BJ (cell line): ENCODE results near the gene NCR2. TPM values are rescaled to one million over a fixed set of nuclear protein-coding genes. Genes with fewer than 3 reads are reported as not detected.

Experiments
- CTCF ChIA-PET: fragments of 350-600 bp; formaldehyde crosslinking; extraction: SDS; loops from one replicate; lab custom pipeline; 2021; ENCODE audit warnings: antibody characterized with exemption, inconsistent platforms; lab: Yijun Ruan, JAX
- POLR2A ChIA-PET: fragments of 300-600 bp; sonication (Branson Sonifier 250); formaldehyde crosslinking; extraction: SDS; loops from one replicate; lab custom pipeline; 2021; ENCODE audit warnings: antibody characterized with exemption; lab: Charles Lee
- DNase-seq: peaks from one replicate; pipeline ENCODE4 v3.0.0-alpha.2; 2011; ENCODE audit warnings: low read depth
- H3K27me3 ChIP-seq: 2 replicates; pipeline ENCODE4 v1.6.0; 2011; ENCODE audit warnings: low read length; ENCODE audit not compliant: control insufficient read depth, insufficient read depth
- H3K36me3 ChIP-seq: 2 replicates; pipeline ENCODE4 v1.5.1; 2011; ENCODE audit warnings: low read length; ENCODE audit not compliant: control insufficient read depth, insufficient read depth
- H3K4me3 ChIP-seq: 2 replicates; pipeline ENCODE4 v1.5.1; 2011; ENCODE audit warnings: low read depth, mild to moderate bottlenecking, control low read depth, low read length
- CTCF ChIP-seq: IDR thresholded peaks from 2 replicates; pipeline ENCODE4 v1.5.1; 2011; ENCODE audit warnings: low read depth, mild to moderate bottlenecking, control low read depth, inconsistent platforms, low read length, moderate library complexity; ENCODE audit not compliant: insufficient read depth
- polyA plus RNA-seq: library from polyadenylated mRNA; depleted of rRNA; stranded (reverse); fragments of >200 nt; gene quantifications from 2 replicates; pipeline ENCODE4 v1.2.3, GENCODE V29; 2011

NCR2 gene
- polyA plus RNA-seq, 1 experiment = not detected

- H3K36me3 ChIP-seq = no peaks in the 10 kb centered on the region
- peaks cover 13% of the 10 kb centered on the region for H3K27me3 ChIP-seq
- no peak overlapping the region for H3K4me3 ChIP-seq
- POLR2A ChIA-PET = no interaction called here
- DNase-seq = no peak
- no peak for TF ChIP-seq CTCF
- CTCF ChIA-PET = interaction anchor here (1.4 kb wide), 1 partner anchor 21 kb away, joined by 3 read pairs; no protein-coding TSS in a partner anchor
Observed at GRCh38 chr6:41347378-41348050, 12.1 kb downstream of the NCR2 start.

- no peak for TF ChIP-seq CTCF
- no peaks in the 10 kb centered on the region for H3K36me3 ChIP-seq
- DNase-seq = no peak
- POLR2A ChIA-PET = no interaction called here
- no peak overlapping the region for H3K4me3 ChIP-seq
- H3K27me3 ChIP-seq = peaks cover 10% of the 10 kb centered on the region
- CTCF ChIA-PET = interaction anchor here (1.1 to 2.8 kb wide), 3 partner anchors 19 to 336 kb away, joined by 3 to 12 read pairs (median 5); no protein-coding TSS in a partner anchor
Observed at GRCh38 chr6:41348934-41349333, 13.5 kb downstream of the NCR2 start.

DNA sequence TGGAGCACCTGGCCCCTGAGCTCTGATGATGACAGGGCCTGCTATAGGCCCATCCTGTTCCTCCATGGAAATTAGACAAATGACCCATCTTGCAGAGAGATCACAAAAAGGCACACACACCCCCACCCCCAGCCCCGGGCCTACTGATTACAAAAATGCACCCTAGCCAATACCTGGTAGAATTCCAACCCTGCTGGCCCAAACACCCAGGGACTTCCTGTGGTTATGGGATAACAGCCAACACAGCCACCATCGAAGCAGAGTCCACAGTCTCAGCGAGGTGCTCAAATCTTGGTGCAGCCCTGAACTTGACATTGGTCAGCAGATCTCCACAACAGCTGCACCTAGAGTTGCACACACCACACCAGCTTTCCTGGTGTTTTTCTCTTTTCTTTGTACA, 17.0 kb downstream of the NCR2 start:
- no peak for TF ChIP-seq CTCF
- DNase-seq = no peak
- ChIA-PET CTCF (interaction anchor here (2.6 kb wide), 1 partner anchor 16 kb away, joined by 12 read pairs; no protein-coding TSS in a partner anchor), POLR2A (no interaction called here)
- no peaks in the 10 kb centered on the region for H3K36me3 ChIP-seq
- peaks cover 7% of the 10 kb centered on the region for H3K27me3 ChIP-seq
- H3K4me3 ChIP-seq = no peak overlapping the region

DNA sequence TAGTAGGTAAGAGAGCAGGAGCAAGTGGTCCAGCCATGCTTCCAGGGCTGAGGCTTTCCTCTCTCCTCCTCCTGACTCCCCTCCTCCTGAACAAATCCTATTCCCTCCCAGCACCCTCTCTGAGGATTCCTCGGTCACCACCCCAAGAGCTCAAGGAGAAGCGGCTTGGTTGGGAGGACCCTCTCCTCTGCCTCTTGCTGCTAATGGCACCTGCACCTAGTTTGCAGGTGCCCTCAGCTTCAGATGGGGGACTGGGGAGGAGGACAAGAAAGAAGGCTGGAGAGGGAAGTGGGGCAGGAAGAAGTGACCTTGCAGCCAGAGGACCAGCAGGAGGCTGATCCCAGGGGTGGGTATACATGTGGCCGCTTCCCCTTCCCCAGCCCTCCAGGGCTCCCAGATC, 17.5 kb downstream of the NCR2 start:
- DNase-seq = no peak
- peaks cover 8% of the 10 kb centered on the region for H3K27me3 ChIP-seq
- no peak for TF ChIP-seq CTCF
- H3K4me3 ChIP-seq = no peak overlapping the region
- POLR2A ChIA-PET = no interaction called here
- no peaks in the 10 kb centered on the region for H3K36me3 ChIP-seq
- CTCF ChIA-PET = interaction anchor here (2.6 kb wide), 1 partner anchor 15 kb away, joined by 12 read pairs; no protein-coding TSS in a partner anchor

GRCh38 chr6:41353333-41353732, 17.9 kb downstream of the NCR2 start:
- peaks cover 9% of the 10 kb centered on the region for H3K27me3 ChIP-seq
- H3K4me3 ChIP-seq = no peak overlapping the region
- DNase-seq = no peak
- no peaks in the 10 kb centered on the region for H3K36me3 ChIP-seq
- TF ChIP-seq CTCF = no peak
- ChIA-PET POLR2A (no interaction called here), CTCF (interaction anchor here (2.6 kb wide), 1 partner anchor 15 kb away, joined by 12 read pairs; no protein-coding TSS in a partner anchor)
